Tibial artery (tissue), 4 donors: ENCODE measurements around the gene ZPR1.

Experiments used
- DNase-seq, 2 donors: peaks; one replicate each; pipeline ENCODE4 v3.0.0-alpha.2; 2019
- H3K27ac ChIP-seq, 2 donors: fragments of 200-600 bp; sonication (generic) in 1 of 2; 1 replicate in 1 of 2; 2 replicates in 1 of 2; pipeline ENCODE4 v1.5.1; 2018 to 2019; ENCODE audit warnings: mild to moderate bottlenecking in 1 of 2
- H3K27me3 ChIP-seq, 2 donors: fragments of 200-600 bp; sonication (generic) in 1 of 2; one replicate each; pipeline versions ENCODE4 v1.5.1 to v1.6.0; 2016 to 2019
- H3K36me3 ChIP-seq, 3 donors: fragments of 200-600 bp; sonication (generic) in 2 of 3; one replicate each; pipeline ENCODE4 v1.5.1; 2016 to 2019; ENCODE audit warnings: mild to moderate bottlenecking in 2 of 3
- H3K4me1 ChIP-seq, 4 donors: fragments of 200-600 bp; sonication (generic) in 2 of 4; 1 replicate in 3 of 4; 2 replicates in 1 of 4; pipeline ENCODE4 v1.5.1; 2016 to 2019
- H3K4me3 ChIP-seq, 2 donors: fragments of 200-600 bp; sonication (generic) in 1 of 2; 1 replicate in 1 of 2; 2 replicates in 1 of 2; pipeline ENCODE4 v1.5.1; 2018 to 2019; ENCODE audit warnings: mild to moderate bottlenecking in 2 of 2
- H3K9me3 ChIP-seq, 3 donors: fragments of 200-600 bp; sonication (generic) in 1 of 3; one replicate each; pipeline ENCODE4 v1.5.1; 2016 to 2019
- CTCF ChIP-seq, 2 experiments: fragments of 200-600 bp in 1 of 2; fragments of 450-650 bp in 1 of 2; IDR thresholded peaks; one replicate each; pipeline ENCODE4 v1.5.1; 2017 to 2019; ENCODE audit warnings: antibody characterized with exemption in 2 of 2, mild to moderate bottlenecking in 1 of 2, moderate library complexity in 1 of 2
- intact Hi-C: fragments of 100-400 bp; cut with DNase I; formaldehyde crosslinking; loops from one replicate; pipeline ENCODE4 v1.15.0; 2023; ENCODE audit warnings: low total_unique reads

Gene ZPR1

GRCh38 chr11:116788534-116788933, 711 bp upstream of the ZPR1 start:
- no peaks in the 10 kb centered on the region for H3K9me3 ChIP-seq
- peak overlapping the region; percentile 98 to 100 for H3K4me3 ChIP-seq
- intact Hi-C loops: loop anchor here (10.0 kb wide), 1 partner anchor 446 kb away; the partner anchor contains the start of genes PCSK7 and RNF214
- DNase-seq: no peak
- H3K27ac ChIP-seq: peak overlapping the region; percentile 86 to 88
- peaks cover 0 to 35% (median 23%) of the 10 kb centered on the region in 4 donors for H3K4me1 ChIP-seq
- H3K27me3 ChIP-seq: peaks cover 0 to 3% of the 10 kb centered on the region in 2 donors
- TF ChIP-seq CTCF (IDR thresholded peaks at IDR 0.05): no peak
- H3K36me3 ChIP-seq: peaks cover 27 to 32% (median 30%) of the 10 kb centered on the region in 3 donors

GRCh38 chr11:116787436-116787785, 412 bp downstream of the ZPR1 start:
- H3K4me1 ChIP-seq: peaks cover 0 to 35% (median 23%) of the 10 kb centered on the region in 4 donors
- H3K36me3 ChIP-seq: peaks cover 38 to 43% (median 42%) of the 10 kb centered on the region in 3 donors
- no peak for DNase-seq
- no peak for TF ChIP-seq CTCF (IDR thresholded peaks at IDR 0.05)
- intact Hi-C loops: loop anchor here (10.0 kb wide), 1 partner anchor 447 kb away; the partner anchor contains the start of genes PCSK7 and RNF214
- peak overlapping the region; percentile 98 to 100 for H3K4me3 ChIP-seq
- peaks cover 0 to 3% of the 10 kb centered on the region in 2 donors for H3K27me3 ChIP-seq
- no peaks in the 10 kb centered on the region for H3K9me3 ChIP-seq
- H3K27ac ChIP-seq: peak overlapping the region; percentile 86 to 88

GRCh38 chr11:116786966-116787365, 857 bp downstream of the ZPR1 start:
- H3K4me1 ChIP-seq: peaks cover 0 to 35% (median 23%) of the 10 kb centered on the region in 4 donors
- DNase-seq: no peak
- intact Hi-C loops: loop anchor here (10.0 kb wide), 1 partner anchor 448 kb away; the partner anchor contains the start of genes PCSK7 and RNF214

GRCh38 chr11:116786326-116786725, 1.5 kb downstream of the ZPR1 start:
- no peak overlapping the region for H3K27ac ChIP-seq
- H3K4me3 ChIP-seq: peak overlapping the region in 1 of 2 donors; percentile 100
- H3K4me1 ChIP-seq: peaks cover 0 to 32% (median 22%) of the 10 kb centered on the region in 4 donors
- H3K27me3 ChIP-seq: peaks cover 0 to 3% of the 10 kb centered on the region in 2 donors
- no peaks in the 10 kb centered on the region for H3K9me3 ChIP-seq
- TF ChIP-seq CTCF (IDR thresholded peaks at IDR 0.05): no peak
- DNase-seq: no peak
- peaks cover 49 to 54% (median 51%) of the 10 kb centered on the region in 3 donors for H3K36me3 ChIP-seq
- intact Hi-C loops: loop anchor here (10.0 kb wide), 1 partner anchor 448 kb away; the partner anchor contains the start of genes PCSK7 and RNF214

More at GRCh38 chr11:116786966-116787365, 857 bp downstream of the ZPR1 start:
- Histone ChIP-seq H3K27ac (peak overlapping the region; percentile 86 to 88), H3K36me3 (peaks cover 43 to 48% (median 46%) of the 10 kb centered on the region in 3 donors), H3K27me3 (peaks cover 0 to 3% of the 10 kb centered on the region in 2 donors), H3K9me3 (no peaks in the 10 kb centered on the region), H3K4me3 (peak overlapping the region; percentile 98 to 100)
- no peak for TF ChIP-seq CTCF (IDR thresholded peaks at IDR 0.05)

GRCh38 chr11:116782728-116783127, 5.1 kb downstream of the ZPR1 start:
- peaks cover 78 to 89% (median 78%) of the 10 kb centered on the region in 3 donors for H3K36me3 ChIP-seq
- no peak for DNase-seq
- TF ChIP-seq CTCF (IDR thresholded peaks at IDR 0.05): no peak
- H3K4me3 ChIP-seq: no peak overlapping the region
- H3K27me3 ChIP-seq: no peaks in the 10 kb centered on the region
- no peaks in the 10 kb centered on the region for H3K9me3 ChIP-seq
- peaks cover 0 to 17% (median 13%) of the 10 kb centered on the region in 4 donors for H3K4me1 ChIP-seq
- no peak overlapping the region for H3K27ac ChIP-seq
- intact Hi-C loops: loop anchor here (10.0 kb wide), 1 partner anchor 452 kb away; the partner anchor contains the start of genes PCSK7 and RNF214
